Cardiac fibroblast (primary cell): Measurements from ENCODE around the gene NUCKS1.
A peak's percentile ranks its signal among the peaks of the same experiment; 100 is the strongest.

Source experiments
- DNase-seq, 2 donors: peaks; one replicate each; pipeline versions ENCODE4 v3.0.0 to v3.0.0-alpha.2; 2010; ENCODE audit warnings: low read depth in 2 of 2
- H3K4me3 ChIP-seq, 2 donors: replicated peaks in 1 of 2; 1 replicate in 1 of 2; 2 replicates in 1 of 2; pipeline ENCODE4 v1.5.1; 2011; ENCODE audit warnings: low read depth in 2 of 2, low read length in 2 of 2, mild to moderate bottlenecking in 2 of 2, moderate library complexity in 1 of 2
- CTCF ChIP-seq: IDR thresholded peaks from one replicate; pipeline ENCODE4 v1.5.1; 2011; ENCODE audit warnings: low read depth, mild to moderate bottlenecking, low read length, inconsistent platforms

NUCKS1 gene

GRCh38 chr1:205791568-205792180 lies 41.7 kb upstream of the NUCKS1 start:
- H3K4me3 ChIP-seq, result no peak overlapping the region
- DNase-seq, result peak; percentile 64 to 68
- TF ChIP-seq CTCF, result peak; percentile 84

DNA sequence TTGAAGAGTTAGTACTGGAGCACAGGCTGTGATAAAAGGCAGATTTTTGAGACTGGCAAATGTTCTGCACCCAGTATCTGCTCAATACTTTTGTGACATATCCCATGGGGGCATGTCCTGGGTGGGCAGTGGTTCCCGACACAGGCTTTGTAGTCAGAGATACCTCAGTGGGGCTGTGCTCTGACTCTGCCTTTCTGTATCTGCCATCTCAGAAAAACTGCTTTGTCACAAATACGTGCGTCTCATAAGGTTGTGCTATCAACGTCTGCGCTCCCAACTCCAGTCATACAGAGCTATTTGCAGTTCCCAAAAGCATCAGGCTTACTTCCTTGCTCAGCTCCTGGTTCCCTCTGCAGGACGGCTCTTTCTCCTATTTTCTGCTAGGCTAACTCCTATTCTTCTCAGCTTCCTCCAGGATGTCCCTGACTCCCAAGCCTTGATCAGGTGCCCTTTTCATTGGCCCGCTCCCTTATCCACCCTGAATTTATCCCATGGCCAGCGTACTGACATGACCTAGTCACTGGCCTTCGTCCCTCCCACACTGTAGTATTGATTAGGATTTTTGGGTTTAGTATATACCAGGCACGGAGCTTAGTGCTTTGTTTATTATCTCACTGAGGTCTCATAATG lies 37.4 kb upstream of the NUCKS1 start:
- DNase-seq, result peak in 1 of 2 donors; percentile 16
- H3K4me3 ChIP-seq, result no peak overlapping the region
- TF ChIP-seq CTCF, result no peak

DNA sequence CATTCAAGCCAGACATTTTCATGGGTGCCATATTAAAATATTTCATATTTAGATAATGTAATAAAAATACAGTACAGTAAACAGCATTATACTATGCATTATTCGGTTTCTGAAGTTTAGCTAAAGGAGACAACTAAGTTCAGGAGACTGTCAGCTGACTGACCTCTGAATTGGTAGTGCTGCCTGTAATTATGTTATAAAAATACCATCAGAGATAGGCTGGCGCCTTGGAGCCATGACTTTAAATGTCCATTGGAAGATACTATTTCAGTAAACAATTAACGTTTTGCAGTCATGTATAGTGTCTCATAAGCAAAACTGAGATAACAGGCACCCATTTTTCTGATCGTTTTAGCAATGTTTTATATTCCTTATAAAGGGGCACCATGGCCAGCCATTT lies 36.6 kb upstream of the NUCKS1 start:
- no peak for TF ChIP-seq CTCF
- no peak overlapping the region for H3K4me3 ChIP-seq
- DNase-seq, result no peak

GRCh38 chr1:205785446-205785845 lies 35.5 kb upstream of the NUCKS1 start:
- DNase-seq, result no peak
- no peak for TF ChIP-seq CTCF
- H3K4me3 ChIP-seq, result no peak overlapping the region

GRCh38 chr1:205783904-205784303 lies 33.9 kb upstream of the NUCKS1 start:
- DNase-seq, result peak; percentile 35 to 66
- no peak overlapping the region for H3K4me3 ChIP-seq
- TF ChIP-seq CTCF, result no peak

GRCh38 chr1:205783433-205783795 lies 33.4 kb upstream of the NUCKS1 start:
- TF ChIP-seq CTCF, result no peak
- no peak overlapping the region for H3K4me3 ChIP-seq
- DNase-seq, result no peak
